Thymus (tissue), 11 donors: Measurements from ENCODE around the gene FCMR. TPM values are rescaled to one million over a fixed set of nuclear protein-coding genes. Genes with fewer than 3 reads are reported as not detected.

Source experiments
- DNase-seq, 9 donors: peaks; one replicate each; pipeline ENCODE4 v3.0.0-alpha.2; 2013; ENCODE audit warnings: low spot score in 9 of 9, low read depth in 6 of 9, missing footprints in 1 of 9
- H3K27ac ChIP-seq, 2 donors: one replicate each; pipeline ENCODE4 v1.5.1; 2013; ENCODE audit warnings: control low read depth in 1 of 2, low read depth in 1 of 2, low read length in 1 of 2, mild to moderate bottlenecking in 1 of 2, moderate library complexity in 1 of 2
- H3K27me3 ChIP-seq, 2 donors: one replicate each; pipeline ENCODE4 v1.5.1; 2013; ENCODE audit warnings: low read length in 1 of 2; ENCODE audit not compliant: control insufficient read depth in 2 of 2, insufficient read depth in 1 of 2
- H3K36me3 ChIP-seq, 2 donors: one replicate each; pipeline ENCODE4 v1.5.1; 2013; ENCODE audit warnings: low read length in 1 of 2, mild to moderate bottlenecking in 1 of 2, moderate library complexity in 1 of 2; ENCODE audit not compliant: control insufficient read depth in 2 of 2, insufficient read depth in 2 of 2
- H3K4me1 ChIP-seq, 2 donors: one replicate each; pipeline ENCODE4 v1.5.1; 2013; ENCODE audit warnings: low read length in 2 of 2; ENCODE audit not compliant: control insufficient read depth in 2 of 2, insufficient read depth in 2 of 2
- H3K4me3 ChIP-seq, 2 donors: one replicate each; pipeline ENCODE4 v1.5.1; 2013; ENCODE audit warnings: low read length in 2 of 2, control low read depth in 1 of 2, mild to moderate bottlenecking in 1 of 2
- H3K9me3 ChIP-seq, 2 donors: one replicate each; pipeline ENCODE4 v1.5.1; 2013; ENCODE audit warnings: low read length in 1 of 2, mild to moderate bottlenecking in 1 of 2; ENCODE audit not compliant: control insufficient read depth in 2 of 2, insufficient read depth in 1 of 2
- WGBS: extraction: QIAGEN DNeasy Blood & Tissue Kit; methylation state at CpG from one replicate; pipeline ENCODE4 v1.1.7; 2013; 5-methylcytosine and 5-hydroxymethylcytosine counted together
- polyA plus RNA-seq: library from polyadenylated mRNA; stranded (reverse); fragments of 200-250 nt; gene quantifications from one replicate; pipeline ENCODE4 v1.2.3, GENCODE V29; 2013
- total RNA-seq: library from RNA; stranded (reverse); fragments of 120-200 nt; gene quantifications from one replicate; pipeline ENCODE4 v1.2.4, GENCODE V29; 2013
- donor health status: healthy.

Gene FCMR
- total and polyA plus RNA-seq, 2 donors: 38.9 to 59.0 TPM

- Histone ChIP-seq H3K4me1 (no peaks in the 10 kb centered on the region), H3K27me3 (no peaks in the 10 kb centered on the region), H3K9me3 (peaks cover 0 to 7% of the 10 kb centered on the region in 2 donors), H3K27ac (no peak overlapping the region), H3K4me3 (no peak overlapping the region), H3K36me3 (no peaks in the 10 kb centered on the region)
- DNase-seq: no peak
- 94% methylated on average over 3 of the region's 3 CpGs for WGBS
Observed at GRCh38 chr1:206880314-206880713, 41.4 kb downstream of the FCMR start.

- no peaks in the 10 kb centered on the region for H3K4me1 ChIP-seq
- no peak for DNase-seq
- no peaks in the 10 kb centered on the region for H3K27me3 ChIP-seq
- H3K9me3 ChIP-seq: peaks cover 0 to 7% of the 10 kb centered on the region in 2 donors
- H3K4me3 ChIP-seq: no peak overlapping the region
- no peak overlapping the region for H3K27ac ChIP-seq
- no peaks in the 10 kb centered on the region for H3K36me3 ChIP-seq
Observed at GRCh38 chr1:206878456-206878855, 43.3 kb downstream of the FCMR start.

GRCh38 chr1:206875752-206876377, 45.9 kb downstream of the FCMR start:
- Histone ChIP-seq H3K36me3 (no peaks in the 10 kb centered on the region), H3K27ac (no peak overlapping the region), H3K4me3 (no peak overlapping the region), H3K4me1 (no peaks in the 10 kb centered on the region), H3K27me3 (no peaks in the 10 kb centered on the region), H3K9me3 (peaks cover 0 to 7% of the 10 kb centered on the region in 2 donors)
- 94% methylated on average over 3 of the region's 3 CpGs for WGBS
- DNase-seq: no peak

GRCh38 chr1:206873603-206874188, 48.0 kb downstream of the FCMR start:
- no peak overlapping the region for H3K27ac ChIP-seq

GRCh38 chr1:206872139-206872538, 49.6 kb downstream of the FCMR start:
- no peaks in the 10 kb centered on the region for H3K36me3 ChIP-seq
- H3K27me3 ChIP-seq: no peaks in the 10 kb centered on the region
- no peak overlapping the region for H3K27ac ChIP-seq
- H3K4me3 ChIP-seq: no peak overlapping the region
- peaks cover 0 to 1% of the 10 kb centered on the region in 2 donors for H3K9me3 ChIP-seq
- no peaks in the 10 kb centered on the region for H3K4me1 ChIP-seq
- WGBS: 97% methylated on average over 3 of the region's 3 CpGs
- no peak for DNase-seq

More at GRCh38 chr1:206873603-206874188, 48.0 kb downstream of the FCMR start:
- H3K36me3 ChIP-seq: no peaks in the 10 kb centered on the region
- no peak for DNase-seq
- no peak overlapping the region for H3K4me3 ChIP-seq
- H3K27me3 ChIP-seq: no peaks in the 10 kb centered on the region
- WGBS: 94% methylated on average over 3 of the region's 3 CpGs
- peaks cover 0 to 7% of the 10 kb centered on the region in 2 donors for H3K9me3 ChIP-seq
- H3K4me1 ChIP-seq: no peaks in the 10 kb centered on the region

- 92% methylated on average over 1 of the region's 1 CpG for WGBS
- Histone ChIP-seq H3K4me3 (no peak overlapping the region), H3K36me3 (no peaks in the 10 kb centered on the region), H3K9me3 (no peaks in the 10 kb centered on the region), H3K4me1 (no peaks in the 10 kb centered on the region), H3K27ac (no peak overlapping the region), H3K27me3 (no peaks in the 10 kb centered on the region)
- no peak for DNase-seq
Observed at GRCh38 chr1:206868264-206868663, 53.5 kb downstream of the FCMR start.

GRCh38 chr1:206867716-206868115, 54.0 kb downstream of the FCMR start:
- no peaks in the 10 kb centered on the region for H3K9me3 ChIP-seq
- no peaks in the 10 kb centered on the region for H3K27me3 ChIP-seq
- DNase-seq: no peak
- no peak overlapping the region for H3K4me3 ChIP-seq
- no peaks in the 10 kb centered on the region for H3K36me3 ChIP-seq
- H3K4me1 ChIP-seq: no peaks in the 10 kb centered on the region
- H3K27ac ChIP-seq: no peak overlapping the region

- Histone ChIP-seq H3K9me3 (no peaks in the 10 kb centered on the region), H3K27ac (no peak overlapping the region), H3K36me3 (no peaks in the 10 kb centered on the region), H3K4me1 (no peaks in the 10 kb centered on the region), H3K27me3 (no peaks in the 10 kb centered on the region), H3K4me3 (no peak overlapping the region)
- no peak for DNase-seq
- 100% methylated on average over 1 of the region's 1 CpG for WGBS
Observed at GRCh38 chr1:206867239-206867638, 54.5 kb downstream of the FCMR start.

GRCh38 chr1:206866062-206866461, 55.7 kb downstream of the FCMR start:
- Histone ChIP-seq H3K9me3 (no peaks in the 10 kb centered on the region), H3K36me3 (no peaks in the 10 kb centered on the region), H3K27me3 (no peaks in the 10 kb centered on the region), H3K4me1 (no peaks in the 10 kb centered on the region), H3K27ac (no peak overlapping the region), H3K4me3 (no peak overlapping the region)
- no peak for DNase-seq
- 87% methylated on average over 2 of the region's 2 CpGs for WGBS
